Stomach (tissue), 4 donors: ENCODE measurements around the gene CGRRF1.

ENCODE experiments used
- CTCF ChIP-seq, 7 experiments: fragments of 450-650 bp in 4 of 7; fragments of 200-600 bp in 3 of 7; sonication (generic) in 3 of 7; IDR thresholded peaks; one replicate each; pipeline ENCODE4 v1.5.1; 2016 to 2019; ENCODE audit warnings: antibody characterized with exemption in 7 of 7, control low read depth in 2 of 7, mild to moderate bottlenecking in 1 of 7
- EP300 ChIP-seq: sonication (generic); formaldehyde crosslinking; IDR thresholded peaks from one replicate; pipeline ENCODE4 v1.6.1; 2017; ENCODE audit warnings: antibody characterized with exemption
- POLR2A ChIP-seq, 4 donors: fragments of 450-650 bp; IDR thresholded peaks; one replicate each; pipeline ENCODE4 v1.6.1; 2016; ENCODE audit warnings: antibody characterized with exemption in 4 of 4, control low read depth in 2 of 4, mild to moderate bottlenecking in 1 of 4, moderate library complexity in 1 of 4
- POLR2AphosphoS5 ChIP-seq, 3 donors: sonication (generic); formaldehyde crosslinking; IDR thresholded peaks; one replicate each; pipeline ENCODE4 v1.6.1; 2016; ENCODE audit warnings: antibody characterized with exemption in 3 of 3

- TF ChIP-seq CTCF (IDR thresholded peaks at IDR 0.05) (no peak), EP300 (no peak), POLR2A (IDR thresholded peaks at IDR 0.05) (no peak), POLR2AphosphoS5 (IDR thresholded peaks at IDR 0.05) (no peak)
Measured at GRCh38 chr14:54489318-54489683, 20.4 kb upstream of the CGRRF1 start.
